ENCODE data around the gene QSOX1.

QSOX1 gene

DNA sequence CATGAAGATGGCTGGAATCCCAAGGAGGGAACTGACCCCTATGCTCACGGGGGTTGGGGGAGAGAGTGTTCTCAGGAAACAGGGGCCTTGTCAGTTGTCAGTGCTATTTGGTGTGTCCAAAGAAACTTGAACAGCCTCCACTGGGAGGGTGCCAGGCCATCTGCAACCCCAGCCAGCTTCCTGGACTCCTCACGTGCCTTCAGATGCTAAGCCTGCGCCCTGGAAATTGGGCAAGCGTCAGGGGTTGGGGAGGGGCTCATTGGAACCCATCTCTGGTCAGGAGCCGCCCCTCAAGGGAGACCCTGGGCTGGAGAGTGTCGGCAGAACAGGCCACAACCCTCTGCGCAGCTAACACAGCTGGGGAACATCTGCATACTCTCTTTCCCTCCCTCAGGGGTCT lies 62.3 kb downstream of the QSOX1 start:
- DNase-seq = no peak

GRCh38 chr1:180218806-180219765 lies 64.4 kb downstream of the QSOX1 start:
- no peak for DNase-seq

GRCh38 chr1:180219776-180220175 lies 65.1 kb downstream of the QSOX1 start:
- no peak for DNase-seq

DNA sequence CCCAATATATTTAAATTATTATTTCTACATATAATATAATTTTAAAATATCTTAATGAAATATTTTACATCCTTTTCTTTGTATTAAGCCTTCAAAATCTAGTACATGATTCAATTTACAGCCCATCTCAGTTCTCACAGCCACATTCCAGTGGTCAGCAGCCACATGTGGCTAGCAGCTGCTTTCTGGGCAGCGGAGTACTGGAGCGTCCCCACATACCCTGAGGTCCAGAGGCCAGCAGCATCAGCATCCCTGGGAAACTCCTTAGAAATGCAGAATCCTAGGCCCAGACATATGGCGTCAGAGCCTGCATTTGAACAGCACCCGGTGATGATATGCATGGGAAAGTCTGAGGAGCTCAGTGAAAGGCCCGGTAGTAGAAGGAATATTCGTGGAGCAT lies 66.8 kb downstream of the QSOX1 start:
- no peak for DNase-seq

DNA sequence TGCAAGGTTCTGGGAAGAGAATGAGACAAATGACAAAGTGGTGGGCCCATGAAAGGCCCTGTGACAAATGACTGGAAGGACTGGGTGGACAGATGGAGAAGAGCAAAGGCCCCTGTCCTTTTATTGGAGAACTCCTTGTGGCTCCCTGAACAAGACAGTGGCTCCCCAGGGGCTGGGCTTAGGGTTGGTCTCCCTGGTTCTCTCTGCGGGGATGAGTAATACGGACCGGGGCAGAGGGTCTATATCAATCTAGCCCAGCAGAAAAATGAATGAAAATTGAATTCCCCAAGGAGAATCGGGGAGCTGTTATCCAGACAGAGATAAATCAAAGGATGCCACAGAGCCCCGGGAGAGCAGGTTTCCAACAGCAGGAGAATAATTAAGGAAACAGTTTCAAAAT lies 70.2 kb downstream of the QSOX1 start:
- no peak for DNase-seq

GRCh38 chr1:180225403-180225802 lies 70.7 kb downstream of the QSOX1 start:
- no peak for DNase-seq

DNA sequence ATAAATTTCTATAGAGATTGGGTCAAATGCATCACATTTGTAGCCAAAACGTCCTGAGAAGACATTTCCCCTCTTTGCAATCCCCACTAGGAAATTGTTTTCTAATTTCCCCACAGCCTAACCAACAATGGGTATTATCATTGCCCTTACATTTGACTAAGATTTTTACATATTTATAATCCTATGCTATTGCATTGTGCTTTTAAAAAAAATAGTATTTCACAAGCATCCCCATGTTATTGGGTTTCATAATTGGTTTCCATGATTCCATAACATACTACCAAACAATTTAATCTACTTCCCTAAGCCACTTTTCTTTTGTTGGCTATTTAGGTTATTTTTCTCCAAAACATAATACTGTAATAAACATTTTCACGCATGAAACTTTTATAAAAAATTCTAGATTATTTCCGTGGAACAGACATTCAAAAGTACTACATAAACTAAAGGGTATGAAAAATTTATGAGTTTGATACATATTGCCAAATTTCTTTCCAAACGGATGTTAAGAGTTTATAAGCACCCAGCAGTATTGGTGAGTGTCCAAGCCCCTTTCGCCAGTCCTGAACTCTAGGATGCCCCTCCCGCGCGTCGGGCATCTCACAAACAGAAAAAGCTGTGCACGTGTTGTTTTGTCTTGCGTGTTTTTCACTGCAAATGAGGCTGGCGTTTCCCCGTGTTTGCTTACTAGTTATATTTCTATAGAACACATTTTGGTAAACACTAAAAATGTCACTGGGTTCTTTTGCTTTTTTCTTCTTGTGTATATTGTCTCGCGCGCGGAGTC lies 73.4 kb downstream of the QSOX1 start:
- no peak for DNase-seq

GRCh38 chr1:180228648-180229482 lies 74.2 kb downstream of the QSOX1 start:
- no peak for DNase-seq

DNA sequence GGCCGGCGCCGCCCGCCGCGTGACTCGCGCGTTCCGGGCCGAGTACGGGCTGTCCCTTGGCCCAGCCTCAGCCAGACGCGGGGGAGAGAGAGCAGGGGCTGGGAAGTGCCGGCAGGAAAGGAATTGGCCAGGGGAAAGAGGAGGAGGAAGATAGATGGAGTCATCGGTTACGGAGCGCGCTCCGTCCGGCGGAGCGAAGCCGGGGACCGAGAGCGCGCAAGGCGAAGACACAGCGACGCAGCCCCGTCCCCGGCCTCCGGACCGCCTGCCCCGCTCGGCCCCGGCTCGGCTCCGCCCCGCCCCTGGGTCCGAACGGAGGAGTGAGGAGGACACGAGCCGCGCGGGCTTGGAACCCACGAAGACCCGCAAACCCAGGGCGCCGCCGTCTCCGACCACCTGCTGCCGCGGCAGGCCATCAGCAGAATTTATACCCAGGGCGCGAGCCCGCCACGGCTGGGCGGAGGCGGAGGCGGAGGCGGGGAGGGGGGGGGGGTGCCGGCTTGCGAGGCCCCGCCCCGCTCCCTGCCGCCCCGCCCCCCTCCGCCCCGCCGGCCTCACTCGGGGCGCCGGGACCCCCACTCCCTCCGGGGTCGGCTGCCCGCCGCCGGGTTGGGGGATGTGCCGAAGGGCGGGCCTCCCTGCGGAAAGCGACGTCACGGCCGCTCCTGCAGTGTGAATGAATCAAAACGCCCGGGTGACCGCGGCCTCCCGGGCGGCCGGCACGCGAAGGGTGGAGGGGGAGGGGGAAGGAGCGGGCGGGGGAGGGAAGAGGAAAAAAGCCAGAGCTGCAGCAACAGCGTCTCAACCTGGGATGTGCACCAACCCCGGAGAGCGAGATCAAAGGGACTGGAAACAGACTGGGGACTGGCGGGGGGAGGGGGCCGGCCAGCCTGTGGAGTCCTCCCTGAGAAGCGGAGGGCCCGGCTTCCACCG lies 75.1 kb downstream of the QSOX1 start, which contains the start of gene LHX4:
LHX4 (plus strand) TSS at position 782 of the 933 bp plus-strand sequence. CDS start 266 bp downstream, outside the sequence.
- DNase-seq = peak in 1 of 6 experiments; percentile 26

GRCh38 chr1:180230416-180230790 lies 75.7 kb downstream of the QSOX1 start:
- peak in 1 of 6 experiments; percentile 26 for DNase-seq

GRCh38 chr1:180230791-180231505 lies 76.3 kb downstream of the QSOX1 start:
- DNase-seq = peak in 1 of 6 experiments; percentile 20

DNA sequence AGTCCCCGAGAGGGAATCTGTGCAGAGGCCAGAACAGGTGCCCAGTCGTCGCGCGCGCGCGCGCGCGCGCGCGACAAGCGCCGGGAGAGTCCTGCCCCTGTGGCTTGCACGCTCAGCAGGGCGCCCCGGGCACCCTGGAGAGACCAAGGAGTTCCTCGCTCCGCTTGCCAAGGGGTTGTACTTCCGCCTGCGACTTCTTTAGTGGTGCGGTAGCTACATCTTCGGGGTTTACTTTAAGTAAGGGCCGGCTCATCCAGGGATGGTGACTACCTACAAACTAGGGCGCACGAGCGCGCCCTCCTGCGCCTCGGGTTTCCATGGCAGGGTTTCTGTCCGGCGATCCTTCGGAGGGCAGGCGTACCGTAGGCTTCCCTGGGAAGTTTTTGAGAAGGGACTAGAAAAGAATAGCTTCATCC lies 76.8 kb downstream of the QSOX1 start:
- peak in 1 of 6 experiments; percentile 20 for DNase-seq

DNA sequence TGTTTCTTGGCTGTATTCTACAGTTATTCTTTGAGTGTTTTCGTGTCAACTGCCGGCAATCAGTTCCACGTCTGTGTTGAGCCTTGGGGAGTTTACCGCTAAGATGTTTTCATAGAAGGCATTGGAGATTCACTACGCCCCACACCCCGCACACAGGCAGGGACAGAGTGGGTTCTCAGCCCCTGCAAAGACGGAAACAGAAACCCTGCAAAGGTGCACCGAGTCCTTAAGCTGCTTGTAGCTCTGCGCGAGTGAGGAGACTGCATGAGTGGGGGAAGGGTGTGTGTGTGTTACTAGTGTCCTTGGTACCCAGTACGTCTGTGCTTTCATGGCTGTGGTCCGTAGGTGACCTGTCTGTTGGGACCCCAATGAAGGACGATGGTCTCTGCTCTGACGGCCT lies 77.3 kb downstream of the QSOX1 start:
- no peak for DNase-seq

DNA sequence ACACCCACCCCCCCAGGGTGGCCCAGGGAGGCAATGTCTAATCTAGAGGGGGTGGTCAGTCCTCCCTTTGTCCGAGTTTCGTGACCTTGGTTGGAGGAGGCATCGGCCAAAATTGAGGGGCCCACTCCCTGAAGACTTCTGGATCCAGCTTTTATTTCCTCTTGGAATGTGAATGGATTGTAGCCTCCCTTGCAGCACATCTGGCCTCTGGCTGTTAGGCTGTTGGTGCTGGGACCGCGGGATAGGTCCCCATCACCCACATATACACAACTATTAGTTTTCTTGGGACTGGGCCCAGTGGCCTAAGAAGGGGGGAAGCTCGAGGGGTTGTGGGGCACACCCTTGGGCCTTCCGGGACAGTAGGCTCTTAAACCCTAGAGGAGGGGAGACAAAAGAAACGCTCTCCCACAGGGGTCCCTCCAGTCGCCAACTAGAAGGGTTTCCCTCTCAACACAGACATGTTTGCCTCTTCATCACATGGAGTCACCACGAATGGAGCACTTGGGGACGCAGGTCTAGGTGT lies 77.9 kb downstream of the QSOX1 start:
- no peak for DNase-seq

- no peak for DNase-seq
These were observed 78.7 kb downstream of the QSOX1 start for GRCh38 chr1:180233191-180234011.

DNA sequence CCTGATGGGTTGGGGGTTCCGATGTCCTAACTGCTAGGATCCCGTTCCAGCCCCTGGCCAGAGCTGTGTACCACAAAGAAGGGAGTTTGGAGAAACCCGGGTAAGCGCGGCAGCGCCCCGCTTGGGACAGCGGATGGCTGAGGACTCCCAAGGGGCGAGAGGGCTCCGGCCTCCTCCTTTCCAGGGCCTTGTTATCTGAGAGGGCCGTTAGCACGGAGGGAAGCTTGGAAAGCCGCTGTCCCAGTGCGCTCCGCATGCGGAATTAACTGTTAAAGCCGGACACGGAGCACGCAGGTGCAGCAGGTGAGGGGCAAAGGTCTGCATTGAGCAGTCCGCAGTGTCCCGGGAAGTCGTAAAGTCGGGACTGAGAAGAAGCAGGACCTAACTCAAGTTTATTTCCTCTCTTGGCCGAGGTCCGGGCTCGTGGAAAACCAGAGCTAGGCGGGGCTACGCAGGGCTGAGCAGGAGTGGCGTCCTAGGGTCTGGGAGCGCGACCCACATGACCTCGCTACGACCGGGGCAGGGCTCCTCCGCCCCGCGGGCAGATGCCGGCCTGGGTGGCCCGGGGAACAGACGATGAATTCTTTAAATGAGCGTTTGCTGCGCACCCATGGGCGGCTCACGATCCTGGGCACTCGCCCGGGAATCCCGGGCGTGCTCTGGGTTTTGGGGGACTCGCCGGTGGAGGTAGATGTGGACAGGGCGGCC lies 79.9 kb downstream of the QSOX1 start:
- peak in 1 of 6 experiments; percentile 5 for DNase-seq

DNA sequence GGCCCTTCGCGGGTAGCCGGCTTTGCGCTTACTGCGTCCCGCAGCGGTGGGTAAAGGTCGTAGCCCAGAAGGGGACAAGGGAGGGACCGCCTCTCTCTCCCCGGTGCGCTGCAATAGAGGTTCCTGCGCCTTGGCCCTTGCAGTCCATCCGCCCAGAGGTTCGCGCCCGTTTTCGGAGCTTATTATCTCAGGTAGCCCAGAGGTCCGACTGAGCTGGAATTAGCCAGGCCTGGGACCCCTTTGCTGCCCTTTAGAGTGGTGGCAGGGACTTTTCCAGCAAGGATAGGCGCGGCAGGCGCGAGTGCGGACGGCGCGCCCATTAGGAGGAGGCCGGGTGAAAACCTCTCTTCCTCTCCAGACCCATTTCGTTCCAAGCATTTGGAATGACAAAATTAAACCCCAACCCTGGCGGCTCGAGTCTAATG lies 80.4 kb downstream of the QSOX1 start:
- no peak for DNase-seq

DNA sequence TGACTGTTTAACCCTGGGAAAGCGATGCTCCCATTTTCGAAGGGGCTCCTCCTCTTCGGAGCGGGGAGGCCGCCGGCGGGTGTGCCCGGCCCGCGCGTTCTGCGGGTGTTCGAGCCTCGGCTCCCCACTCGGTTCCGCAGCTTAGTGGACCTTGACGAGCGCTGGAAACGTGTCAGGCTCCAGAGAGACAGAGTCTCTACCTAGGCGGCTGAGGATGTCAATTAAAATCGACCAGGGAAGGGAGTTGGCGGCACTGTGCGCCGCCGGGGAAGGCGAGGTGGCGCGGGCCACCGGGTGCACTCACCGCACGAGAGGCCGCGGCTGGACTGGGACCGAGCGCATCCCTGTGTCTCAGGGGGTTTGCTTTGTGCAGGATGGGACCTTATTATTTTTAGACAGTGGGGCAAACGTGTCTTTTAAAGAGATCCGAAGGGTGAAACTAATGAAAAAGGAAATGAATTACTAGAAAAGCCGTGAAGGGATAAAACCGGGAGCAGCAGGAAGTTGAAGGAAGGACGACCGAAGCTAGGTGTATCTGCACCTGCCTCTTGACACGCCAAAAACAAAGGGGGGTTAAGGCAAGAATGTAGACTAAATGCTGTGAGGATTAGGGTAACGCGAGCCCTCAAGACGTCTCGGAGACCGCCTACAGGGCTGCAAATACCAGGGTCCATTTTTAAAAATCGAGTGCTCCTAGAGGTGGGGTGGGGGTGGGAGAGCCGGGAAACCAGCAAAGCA lies 81.0 kb downstream of the QSOX1 start:
- DNase-seq = no peak
